K562 (cell line): ENCODE data around the gene LMBR1L. TPM values are rescaled to one million over a fixed set of nuclear protein-coding genes. Genes with fewer than 3 reads are reported as not detected.
A peak's percentile ranks its signal among the peaks of the same experiment; 100 is the strongest.

ENCODE experiments used
- ARID2 ChIP-seq: fragments of 450-650 bp; IDR thresholded peaks from 2 replicates; pipeline ENCODE4 v1.6.1; 2017; ENCODE audit warnings: antibody characterized with exemption, mild to moderate bottlenecking
- BCLAF1 ChIP-seq, 2 experiments: fragments of 450-650 bp in 1 of 2; IDR thresholded peaks; 2 replicates each; pipeline ENCODE4 v1.6.1; 2011 to 2017; ENCODE audit warnings: low read depth in 2 of 2, antibody characterized with exemption in 1 of 2, borderline replicate concordance in 1 of 2, low read length in 1 of 2, mild to moderate bottlenecking in 1 of 2, mixed read lengths in 1 of 2; ENCODE audit not compliant: control insufficient read depth in 1 of 2
- CTCFL ChIP-seq: IDR thresholded peaks from 2 replicates; pipeline ENCODE4 v1.6.1; 2011; ENCODE audit warnings: borderline replicate concordance, low read depth, mild to moderate bottlenecking, moderate library complexity, low read length; ENCODE audit not compliant: insufficient read depth, poor library complexity, severe bottlenecking
- ETV5 ChIP-seq: sonication (generic); formaldehyde crosslinking; IDR thresholded peaks from 2 replicates; pipeline ENCODE4 v1.4.0; 2020; ENCODE audit warnings: low read depth, mild to moderate bottlenecking, missing genetic modification reagents
- ILF3 ChIP-seq: fragments of 450-650 bp; IDR thresholded peaks from 2 replicates; pipeline ENCODE4 v1.6.1; 2018; ENCODE audit warnings: antibody characterized with exemption, mild to moderate bottlenecking, moderate library complexity, borderline replicate concordance
- MBD2 ChIP-seq: sonication (generic); IDR thresholded peaks from 2 replicates; pipeline ENCODE4 v1.6.1; 2016; ENCODE audit warnings: low read depth, borderline replicate concordance
- TAF9B ChIP-seq: fragments of 450-650 bp; IDR thresholded peaks from 2 replicates; pipeline ENCODE4 v1.6.1; 2018; ENCODE audit warnings: mild to moderate bottlenecking; ENCODE audit not compliant: partially characterized antibody
- TFAM ChIP-seq: fragments of 250-450 bp; sonication (Bioruptor Pico); conservative IDR thresholded peaks from 2 replicates; pipeline ENCODE4 v1.5.0; 2021; ENCODE audit warnings: mild to moderate bottlenecking, moderate library complexity
- THRAP3 ChIP-seq: fragments of 450-650 bp; IDR thresholded peaks from 2 replicates; pipeline ENCODE4 v1.6.1; 2016; ENCODE audit warnings: mild to moderate bottlenecking, inconsistent platforms, borderline replicate concordance
- TRIM28 ChIP-seq: fragments of 450-650 bp; IDR thresholded peaks from 2 replicates; pipeline ENCODE4 v1.6.1; 2017
- ZFP36 ChIP-seq: fragments of 150-350 bp; IDR thresholded peaks from 2 replicates; pipeline ENCODE4 v1.6.1; 2018; ENCODE audit warnings: low read length, low read depth; ENCODE audit not compliant: partially characterized antibody
- ZNF143 ChIP-seq: sonication (generic); formaldehyde crosslinking; IDR thresholded peaks from 2 replicates; pipeline ENCODE4 v1.9.0; 2022; ENCODE audit warnings: mild to moderate bottlenecking, missing genetic modification reagents
- ZNF175 ChIP-seq: fragments of 200-800 bp; sonication (Bioruptor generic); IDR thresholded peaks from 2 replicates; pipeline ENCODE4 v1.6.1; 2016; ENCODE audit warnings: low read depth, mild to moderate bottlenecking, missing genetic modification characterization, missing compliant biosample characterization
- ZNF24 ChIP-seq: fragments of 450-650 bp; IDR thresholded peaks from 2 replicates; pipeline ENCODE4 v1.6.1; 2016
- ZNF75A ChIP-seq: fragments of 450-650 bp; formaldehyde crosslinking; IDR thresholded peaks from 2 replicates; pipeline ENCODE4 v1.4.0; 2020; ENCODE audit warnings: mild to moderate bottlenecking
- ZNF766 ChIP-seq: fragments of 200-800 bp; sonication (Bioruptor generic); conservative IDR thresholded peaks from 2 replicates; pipeline ENCODE4 v1.6.1; 2016; ENCODE audit warnings: missing genetic modification characterization, missing compliant biosample characterization
- polyA plus RNA-seq, 8 experiments: library from polyadenylated mRNA; depleted of rRNA in 4 of 8; stranded (reverse) in 5 of 8; unstranded in 3 of 8; fragments of >200 nt; fragmentation: Nextera tagmentation in 2 of 8; fragmentation: Illumina TruSeq in 1 of 8; extraction: Ambion mirVana in 2 of 8; extraction: Trizol in 1 of 8; gene quantifications; 2 replicates each; pipeline versions ENCODE4 v1.2.1 to v1.2.3, GENCODE V29; 2011 to 2014; ENCODE audit warnings: inconsistent platforms in 1 of 8, missing spikeins in 1 of 8
- total RNA-seq, 7 experiments: library from RNA; depleted of rRNA in 6 of 7; stranded (reverse); fragments of >200 nt in 6 of 7; fragmentation: Illumina TruSeq in 2 of 7; extraction: Trizol in 2 of 7; gene quantifications; 2 replicates each; pipeline versions ENCODE4 v1.2.1 to v1.2.3, GENCODE V29; 2011 to 2021; ENCODE audit warnings: low replicate concordance in 1 of 7
- TF ChIP-seq, protein P1 (sequence below): fragments of 200-800 bp; sonication (Bioruptor generic); IDR thresholded peaks from 2 replicates; pipeline ENCODE4 v1.6.1; 2016; ENCODE audit warnings: missing genetic modification characterization, missing compliant biosample characterization

The LMBR1L gene
- total and polyA plus RNA-seq, 9 of the 15 experiments (the other 6 are each of a cell fraction or from before 2014, with no cell fraction given): 2.5 to 57.0 (median 31.1) TPM

DNA sequence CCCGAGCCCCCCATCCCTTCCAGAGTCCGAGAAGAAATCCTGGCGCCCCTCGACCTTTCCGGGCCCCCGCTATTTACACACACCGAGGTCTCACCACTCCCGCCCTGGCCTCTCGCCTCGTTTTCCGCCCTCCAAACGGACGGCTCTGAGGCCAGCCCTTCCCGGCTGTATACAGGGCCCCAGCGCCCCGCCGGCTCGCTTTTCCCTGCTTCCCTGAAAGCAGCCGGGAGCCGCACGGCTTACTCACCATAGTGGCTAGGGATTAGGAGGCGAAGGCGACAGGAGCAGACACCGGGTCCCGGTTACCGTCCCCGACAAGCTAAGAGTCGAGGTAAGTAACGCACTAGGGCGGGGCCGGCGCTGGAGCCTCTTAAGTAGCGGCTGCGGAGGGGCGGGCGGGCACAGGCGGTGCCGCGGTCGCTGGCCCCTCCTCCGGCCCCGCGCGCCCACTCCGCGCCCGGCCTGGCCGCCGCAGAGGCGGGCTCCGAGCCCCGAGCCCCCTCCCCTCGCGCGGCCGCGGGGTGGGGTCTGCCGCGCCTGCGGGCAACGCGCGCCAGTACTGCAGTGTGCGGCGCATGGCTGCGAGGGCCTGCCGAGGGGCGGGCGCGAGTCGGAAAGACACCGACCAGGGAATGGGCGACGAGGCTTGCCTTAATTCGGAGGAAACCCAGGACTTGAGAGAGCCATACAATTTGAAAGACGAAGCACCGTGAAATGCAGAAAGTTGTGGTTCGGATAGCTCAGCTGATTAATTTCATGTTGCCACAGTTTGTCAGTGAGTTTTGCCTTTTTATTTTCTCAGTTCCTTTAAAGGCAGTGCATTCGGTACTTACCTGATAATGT, 20.6 kb upstream of the LMBR1L start, which contains the start of gene TUBA1B (continued):
- TF ChIP-seq, protein P1, sequence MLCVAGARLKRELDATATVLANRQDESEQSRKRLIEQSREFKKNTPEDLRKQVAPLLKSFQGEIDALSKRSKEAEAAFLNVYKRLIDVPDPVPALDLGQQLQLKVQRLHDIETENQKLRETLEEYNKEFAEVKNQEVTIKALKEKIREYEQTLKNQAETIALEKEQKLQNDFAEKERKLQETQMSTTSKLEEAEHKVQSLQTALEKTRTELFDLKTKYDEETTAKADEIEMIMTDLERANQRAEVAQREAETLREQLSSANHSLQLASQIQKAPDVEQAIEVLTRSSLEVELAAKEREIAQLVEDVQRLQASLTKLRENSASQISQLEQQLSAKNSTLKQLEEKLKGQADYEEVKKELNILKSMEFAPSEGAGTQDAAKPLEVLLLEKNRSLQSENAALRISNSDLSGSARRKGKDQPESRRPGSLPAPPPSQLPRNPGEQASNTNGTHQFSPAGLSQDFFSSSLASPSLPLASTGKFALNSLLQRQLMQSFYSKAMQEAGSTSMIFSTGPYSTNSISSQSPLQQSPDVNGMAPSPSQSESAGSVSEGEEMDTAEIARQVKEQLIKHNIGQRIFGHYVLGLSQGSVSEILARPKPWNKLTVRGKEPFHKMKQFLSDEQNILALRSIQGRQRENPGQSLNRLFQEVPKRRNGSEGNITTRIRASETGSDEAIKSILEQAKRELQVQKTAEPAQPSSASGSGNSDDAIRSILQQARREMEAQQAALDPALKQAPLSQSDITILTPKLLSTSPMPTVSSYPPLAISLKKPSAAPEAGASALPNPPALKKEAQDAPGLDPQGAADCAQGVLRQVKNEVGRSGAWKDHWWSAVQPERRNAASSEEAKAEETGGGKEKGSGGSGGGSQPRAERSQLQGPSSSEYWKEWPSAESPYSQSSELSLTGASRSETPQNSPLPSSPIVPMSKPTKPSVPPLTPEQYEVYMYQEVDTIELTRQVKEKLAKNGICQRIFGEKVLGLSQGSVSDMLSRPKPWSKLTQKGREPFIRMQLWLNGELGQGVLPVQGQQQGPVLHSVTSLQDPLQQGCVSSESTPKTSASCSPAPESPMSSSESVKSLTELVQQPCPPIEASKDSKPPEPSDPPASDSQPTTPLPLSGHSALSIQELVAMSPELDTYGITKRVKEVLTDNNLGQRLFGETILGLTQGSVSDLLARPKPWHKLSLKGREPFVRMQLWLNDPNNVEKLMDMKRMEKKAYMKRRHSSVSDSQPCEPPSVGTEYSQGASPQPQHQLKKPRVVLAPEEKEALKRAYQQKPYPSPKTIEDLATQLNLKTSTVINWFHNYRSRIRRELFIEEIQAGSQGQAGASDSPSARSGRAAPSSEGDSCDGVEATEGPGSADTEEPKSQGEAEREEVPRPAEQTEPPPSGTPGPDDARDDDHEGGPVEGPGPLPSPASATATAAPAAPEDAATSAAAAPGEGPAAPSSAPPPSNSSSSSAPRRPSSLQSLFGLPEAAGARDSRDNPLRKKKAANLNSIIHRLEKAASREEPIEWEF (CRISPR knock-in tag): no peak
- no peak; the same call in 1 of the 2 replicates for TF ChIP-seq THRAP3
- no peak for TF ChIP-seq BCLAF1 (IDR thresholded peaks at IDR 0.05; ENCODE audit: borderline replicate concordance in 1 of 2, control insufficient read depth in 1 of 2, low read depth in 2 of 2, low read length in 1 of 2)
- no peak for TF ChIP-seq ZNF175
- TF ChIP-seq TRIM28: no peak
- no peak for TF ChIP-seq ZNF766 (CRISPR knock-in tag)
- TF ChIP-seq ILF3: peak; percentile 92; the same call in 1 of the 2 replicates
- peak; percentile 83 for TF ChIP-seq TAF9B
- TF ChIP-seq ARID2: no peak
- TF ChIP-seq ZFP36: peak; percentile 3
- peak; percentile 87 for TF ChIP-seq MBD2
- TF ChIP-seq ZNF75A: no peak; the same call in 1 of the 2 replicates
- TF ChIP-seq ZNF143: no peak
- TF ChIP-seq ZNF24: no peak; the same call in 1 of the 2 replicates
- TF ChIP-seq TFAM (CRISPR knock-in tag): no peak
- TF ChIP-seq ETV5 (CRISPR knock-in tag): no peak
- no peak for TF ChIP-seq CTCFL
